Measurements from ENCODE around the gene TMPRSS11D.

- TF ChIP-seq POLR2A (IDR thresholded peaks at IDR 0.05; ENCODE audit: low read length), result no peak
- no peak for TF ChIP-seq GATA1 (IDR thresholded peaks at IDR 0.05; ENCODE audit: low read depth, low read length)
Measured at GRCh38 chr4:67790721-67791120, 93.1 kb downstream of the TMPRSS11D start.
